ENCODE measurements around the gene ZC3H8. TPM values are rescaled to one million over a fixed set of nuclear protein-coding genes. Genes with fewer than 3 reads are reported as not detected.

Gene ZC3H8
- total RNA-seq, 1 experiment from 2014 or later, result 27.0 TPM

- no peak for DNase-seq (ENCODE audit: extremely low read depth, low read depth)
These were observed 86.3 kb downstream of the ZC3H8 start for GRCh38 chr2:112168422-112169124.

GRCh38 chr2:112166806-112167499, 87.9 kb downstream of the ZC3H8 start:
- DNase-seq (ENCODE audit: extremely low read depth, low read depth), result no peak

GRCh38 chr2:112165296-112165695, 89.5 kb downstream of the ZC3H8 start:
- DNase-seq (ENCODE audit: extremely low read depth, low read depth), result no peak

- no peak for DNase-seq (ENCODE audit: extremely low read depth, low read depth)
These were observed 90.0 kb downstream of the ZC3H8 start for GRCh38 chr2:112164876-112165275.

- DNase-seq (ENCODE audit: extremely low read depth, low read depth), result no peak
These were observed 91.3 kb downstream of the ZC3H8 start for GRCh38 chr2:112163541-112163981.

GRCh38 chr2:112162956-112163355, 91.9 kb downstream of the ZC3H8 start:
- no peak for DNase-seq (ENCODE audit: extremely low read depth, low read depth)

- no peak for DNase-seq (ENCODE audit: extremely low read depth, low read depth)
These were observed 92.5 kb downstream of the ZC3H8 start for GRCh38 chr2:112162341-112162740.

Other genes with a start within 250 kb of the ZC3H8 start
- 16.1 and 17.6 TPM in 2 replicates for gene TMEM87B, start 199.8 kb downstream of the ZC3H8 start, total RNA-seq (2014; rRNA removed; shearing (Covaris generic))
- 0.40 and 1.0 TPM in 2 replicates for gene FBLN7, start 116.7 kb downstream of the ZC3H8 start, total RNA-seq (2014; rRNA removed; shearing (Covaris generic))
- gene ZC3H6, start 20.6 kb upstream of the ZC3H8 start, total RNA-seq (2014; rRNA removed; shearing (Covaris generic)), result 6.2 and 8.7 TPM in 2 replicates
- 3.0 and 3.2 TPM in 2 replicates for gene RGPD8, start 178.6 kb upstream of the ZC3H8 start, total RNA-seq (2014; rRNA removed; shearing (Covaris generic))
- 58.1 and 72.8 TPM in 2 replicates for gene TTL, start 227.1 kb upstream of the ZC3H8 start, total RNA-seq (2014; rRNA removed; shearing (Covaris generic))